ENCODE measurements around the gene WRAP53.
A peak's percentile ranks its signal among the peaks of the same experiment; 100 is the strongest.

Gene WRAP53

GRCh38 chr17:7646457-7646856 lies 41.8 kb upstream of the WRAP53 start:
- H3K4me3 ChIP-seq (ENCODE audit: low read length), result no peak overlapping the region
- no peak for TF ChIP-seq EZH2 (optimal IDR thresholded peaks at IDR 0.05; ENCODE audit: low read depth, low read length)
- TF ChIP-seq CTCF (IDR thresholded peaks at IDR 0.05; ENCODE audit: low read length), result no peak
- no peak for TF ChIP-seq EZH2phosphoT487 (IDR thresholded peaks at IDR 0.05; ENCODE audit: low read length)
- H3K36me3 ChIP-seq (replicated peaks; ENCODE audit: insufficient read depth, low read length), result no peaks in the 10 kb centered on the region
- peaks cover 64% of the 10 kb centered on the region for H3K27me3 ChIP-seq (replicated peaks; ENCODE audit: insufficient read depth, low read length)
- no peaks in the 10 kb centered on the region for H3K4me1 ChIP-seq (ENCODE audit: low read length)
- no peaks in the 10 kb centered on the region for H3K79me2 ChIP-seq (ENCODE audit: low read length)
- no peak overlapping the region for H3K27ac ChIP-seq (ENCODE audit: low read length)
- H3K9me3 ChIP-seq (replicated peaks; ENCODE audit: insufficient read depth, low read length), result no peaks in the 10 kb centered on the region
- H3K9ac ChIP-seq (ENCODE audit: low read length), result no peak overlapping the region
- H3K4me2 ChIP-seq (ENCODE audit: low read depth, low read length), result no peak overlapping the region
- H4K20me1 ChIP-seq (ENCODE audit: insufficient read depth, low read length), result no peaks in the 10 kb centered on the region
- H3K9me2 ChIP-seq (replicated peaks; ENCODE audit: insufficient read depth, low read length), result no peaks in the 10 kb centered on the region
- no peak for DNase-seq
- no peaks in the 10 kb centered on the region for H3F3A ChIP-seq (ENCODE audit: insufficient read depth, low read length)
- no peak overlapping the region for H2AFZ ChIP-seq (ENCODE audit: low read length)

- Histone ChIP-seq H3K36me3 (replicated peaks; ENCODE audit: insufficient read depth, low read length) (no peaks in the 10 kb centered on the region), H3K27me3 (replicated peaks; ENCODE audit: insufficient read depth, low read length) (peaks cover 68% of the 10 kb centered on the region), H3K9ac (ENCODE audit: low read length) (no peak overlapping the region), H2AFZ (ENCODE audit: low read length) (no peak overlapping the region), H3K9me3 (replicated peaks; ENCODE audit: insufficient read depth, low read length) (no peaks in the 10 kb centered on the region), H3K4me3 (ENCODE audit: low read length) (no peak overlapping the region), H3K79me2 (ENCODE audit: low read length) (no peaks in the 10 kb centered on the region), H4K20me1 (ENCODE audit: insufficient read depth, low read length) (no peaks in the 10 kb centered on the region), H3K9me2 (replicated peaks; ENCODE audit: insufficient read depth, low read length) (no peaks in the 10 kb centered on the region), H3K4me2 (ENCODE audit: low read depth, low read length) (no peak overlapping the region), H3K27ac (ENCODE audit: low read length) (no peak overlapping the region), H3F3A (ENCODE audit: insufficient read depth, low read length) (no peaks in the 10 kb centered on the region), H3K4me1 (ENCODE audit: low read length) (no peaks in the 10 kb centered on the region)
- TF ChIP-seq CTCF (IDR thresholded peaks at IDR 0.05; ENCODE audit: low read length) (no peak), EZH2phosphoT487 (IDR thresholded peaks at IDR 0.05; ENCODE audit: low read length) (no peak), EZH2 (optimal IDR thresholded peaks at IDR 0.05; ENCODE audit: low read depth, low read length) (no peak)
- no peak for DNase-seq
Measured at GRCh38 chr17:7647018-7647417, 41.3 kb upstream of the WRAP53 start.

- H3K36me3 ChIP-seq (replicated peaks; ENCODE audit: insufficient read depth, low read length), result no peaks in the 10 kb centered on the region
- peaks cover 86% of the 10 kb centered on the region for H3K27me3 ChIP-seq (replicated peaks; ENCODE audit: insufficient read depth, low read length)
- no peaks in the 10 kb centered on the region for H4K20me1 ChIP-seq (ENCODE audit: insufficient read depth, low read length)
- TF ChIP-seq EZH2phosphoT487 (IDR thresholded peaks at IDR 0.05; ENCODE audit: low read length) (no peak), EZH2 (optimal IDR thresholded peaks at IDR 0.05; ENCODE audit: low read depth, low read length) (no peak), CTCF (IDR thresholded peaks at IDR 0.05; ENCODE audit: low read length) (no peak)
- peak within 1 kb of the TSS; percentile 64; the same call in 1 of the 2 replicates for H2AFZ ChIP-seq (ENCODE audit: low read length)
- peak; percentile 54 for DNase-seq
- no peaks in the 10 kb centered on the region for H3F3A ChIP-seq (ENCODE audit: insufficient read depth, low read length)
- H3K4me2 ChIP-seq (ENCODE audit: low read depth, low read length), result peak within 1 kb of the TSS; percentile 69
- H3K79me2 ChIP-seq (ENCODE audit: low read length), result no peaks in the 10 kb centered on the region
- H3K9me3 ChIP-seq (replicated peaks; ENCODE audit: insufficient read depth, low read length), result no peaks in the 10 kb centered on the region
- no peaks in the 10 kb centered on the region for H3K4me1 ChIP-seq (ENCODE audit: low read length)
- H3K4me3 ChIP-seq (ENCODE audit: low read length), result peak within 1 kb of the TSS; percentile 44
- no peak within 1 kb of the TSS for H3K9ac ChIP-seq (ENCODE audit: low read length)
- no peaks in the 10 kb centered on the region for H3K9me2 ChIP-seq (replicated peaks; ENCODE audit: insufficient read depth, low read length)
- H3K27ac ChIP-seq (ENCODE audit: low read length), result no peak within 1 kb of the TSS
Measured at GRCh38 chr17:7650509-7651096, 37.7 kb upstream of the WRAP53 start, which contains the start of gene ATP1B2. Gene ATP1B2, plus strand, starts transcription at chr17:7650926. Its CDS starts 593 bp downstream, at chr17:7651519.

Measured in MM.1S (cell line).